ENCODE results near the gene MLLT10.

MLLT10 gene

GRCh38 chr10:21648040-21648439 is 114.0 kb downstream of the MLLT10 start:
- ChIA-PET CTCF (no interaction called here), POLR2A (ENCODE audit: low non-redundant PET) (no interaction called here)
- no peak overlapping the region for H3K27ac ChIP-seq
- no peak for DNase-seq (ENCODE audit: low spot score)
- no peak for TF ChIP-seq CTCF (conservative IDR thresholded peaks at IDR 0.05; ENCODE audit: low read depth)

- no peak for DNase-seq (ENCODE audit: low spot score)
- no peak for TF ChIP-seq CTCF (conservative IDR thresholded peaks at IDR 0.05; ENCODE audit: low read depth)
- ChIA-PET POLR2A (ENCODE audit: low non-redundant PET) (no interaction called here), CTCF (no interaction called here)
- no peak overlapping the region for H3K27ac ChIP-seq
Measured at GRCh38 chr10:21649454-21649872, 115.4 kb downstream of the MLLT10 start.

GRCh38 chr10:21650353-21650752 is 116.3 kb downstream of the MLLT10 start:
- no peak for DNase-seq (ENCODE audit: low spot score)
- POLR2A ChIA-PET (ENCODE audit: low non-redundant PET), result no interaction called here
- TF ChIP-seq CTCF (conservative IDR thresholded peaks at IDR 0.05; ENCODE audit: low read depth), result no peak
- no peak overlapping the region for H3K27ac ChIP-seq
- CTCF ChIA-PET, result no interaction called here

GRCh38 chr10:21655236-21655635 is 121.2 kb downstream of the MLLT10 start:
- no peak for DNase-seq (ENCODE audit: low spot score)
- no peak for TF ChIP-seq CTCF (conservative IDR thresholded peaks at IDR 0.05; ENCODE audit: low read depth)
- CTCF ChIA-PET, result no interaction called here
- no peak overlapping the region for H3K27ac ChIP-seq
- POLR2A ChIA-PET (ENCODE audit: low non-redundant PET), result no interaction called here

GRCh38 chr10:21655687-21656086 is 121.7 kb downstream of the MLLT10 start:
- ChIA-PET POLR2A (ENCODE audit: low non-redundant PET) (no interaction called here), CTCF (no interaction called here)
- H3K27ac ChIP-seq, result no peak overlapping the region
- TF ChIP-seq CTCF (conservative IDR thresholded peaks at IDR 0.05; ENCODE audit: low read depth), result no peak
- DNase-seq (ENCODE audit: low spot score), result no peak

- H3K27ac ChIP-seq, result no peak overlapping the region
- ChIA-PET CTCF (no interaction called here), POLR2A (ENCODE audit: low non-redundant PET) (no interaction called here)
- TF ChIP-seq CTCF (conservative IDR thresholded peaks at IDR 0.05; ENCODE audit: low read depth), result no peak
- DNase-seq (ENCODE audit: low spot score), result no peak
Measured at GRCh38 chr10:21661087-21661486, 127.1 kb downstream of the MLLT10 start.

GRCh38 chr10:21661935-21662334 is 127.9 kb downstream of the MLLT10 start:
- CTCF ChIA-PET, result no interaction called here
- POLR2A ChIA-PET (ENCODE audit: low non-redundant PET), result no interaction called here

More at GRCh38 chr10:21661935-21662334, 127.9 kb downstream of the MLLT10 start:
- no peak overlapping the region for H3K27ac ChIP-seq
- TF ChIP-seq CTCF (conservative IDR thresholded peaks at IDR 0.05; ENCODE audit: low read depth), result no peak
- DNase-seq (ENCODE audit: low spot score), result no peak

All from RWPE1 (cell line).